GOT3 (cell line): Measurements from ENCODE around the gene SORCS1.

Experiments used
- DNase-seq: peaks from one replicate; lab custom pipeline; 2025; ENCODE audit warnings: mixed read lengths; lab: John Stamatoyannopoulos, UW

The SORCS1 gene

GRCh38 chr10:107104026-107104652 lies 60.4 kb downstream of the SORCS1 start:
- DNase-seq = no peak

- no peak for DNase-seq
Observed at GRCh38 chr10:107103174-107104025, 61.1 kb downstream of the SORCS1 start.

GRCh38 chr10:107098326-107098725 lies 66.2 kb downstream of the SORCS1 start:
- no peak for DNase-seq

- no peak for DNase-seq
Observed at GRCh38 chr10:107094824-107095522, 69.5 kb downstream of the SORCS1 start.

GRCh38 chr10:107092321-107092720 lies 72.2 kb downstream of the SORCS1 start:
- DNase-seq = no peak

- DNase-seq = no peak
Observed at GRCh38 chr10:107091126-107091525, 73.4 kb downstream of the SORCS1 start.

GRCh38 chr10:107085665-107086525 lies 78.6 kb downstream of the SORCS1 start:
- DNase-seq = no peak

GRCh38 chr10:107083388-107084009 lies 81.0 kb downstream of the SORCS1 start:
- DNase-seq = no peak

GRCh38 chr10:107081644-107082043 lies 82.9 kb downstream of the SORCS1 start:
- DNase-seq = no peak

- DNase-seq = no peak
Observed at GRCh38 chr10:107075117-107075516, 89.4 kb downstream of the SORCS1 start.

- no peak for DNase-seq
Observed at GRCh38 chr10:107072786-107073185, 91.7 kb downstream of the SORCS1 start.

- DNase-seq = no peak
Observed at GRCh38 chr10:107072028-107072427, 92.5 kb downstream of the SORCS1 start.

- no peak for DNase-seq
Observed at GRCh38 chr10:107071301-107071700, 93.2 kb downstream of the SORCS1 start.

- DNase-seq = no peak
Observed at GRCh38 chr10:107067843-107068242, 96.7 kb downstream of the SORCS1 start.

- DNase-seq = no peak
Observed at GRCh38 chr10:107064075-107064474, 100.4 kb downstream of the SORCS1 start.

- DNase-seq = no peak
Observed at GRCh38 chr10:107059872-107060271, 104.6 kb downstream of the SORCS1 start.

- DNase-seq = no peak
Observed at GRCh38 chr10:107059068-107059804, 105.3 kb downstream of the SORCS1 start.

- no peak for DNase-seq
Observed at GRCh38 chr10:107058331-107058730, 106.2 kb downstream of the SORCS1 start.

GRCh38 chr10:107056182-107056581 lies 108.3 kb downstream of the SORCS1 start:
- DNase-seq = no peak

- DNase-seq = no peak
Observed at GRCh38 chr10:107054469-107055156, 109.9 kb downstream of the SORCS1 start.
